SH-SY5Y (cell line): Measurements from ENCODE around the gene EGFR.

Source experiments
- GATA2 ChIP-seq: IDR thresholded peaks from 2 replicates; pipeline ENCODE4 v1.6.1; 2011; ENCODE audit warnings: mild to moderate bottlenecking, low read depth, low read length
- GATA3 ChIP-seq: IDR thresholded peaks from 2 replicates; pipeline ENCODE4 v1.6.1; 2011; ENCODE audit warnings: low read depth, mild to moderate bottlenecking, low read length, moderate library complexity

EGFR gene

DNA sequence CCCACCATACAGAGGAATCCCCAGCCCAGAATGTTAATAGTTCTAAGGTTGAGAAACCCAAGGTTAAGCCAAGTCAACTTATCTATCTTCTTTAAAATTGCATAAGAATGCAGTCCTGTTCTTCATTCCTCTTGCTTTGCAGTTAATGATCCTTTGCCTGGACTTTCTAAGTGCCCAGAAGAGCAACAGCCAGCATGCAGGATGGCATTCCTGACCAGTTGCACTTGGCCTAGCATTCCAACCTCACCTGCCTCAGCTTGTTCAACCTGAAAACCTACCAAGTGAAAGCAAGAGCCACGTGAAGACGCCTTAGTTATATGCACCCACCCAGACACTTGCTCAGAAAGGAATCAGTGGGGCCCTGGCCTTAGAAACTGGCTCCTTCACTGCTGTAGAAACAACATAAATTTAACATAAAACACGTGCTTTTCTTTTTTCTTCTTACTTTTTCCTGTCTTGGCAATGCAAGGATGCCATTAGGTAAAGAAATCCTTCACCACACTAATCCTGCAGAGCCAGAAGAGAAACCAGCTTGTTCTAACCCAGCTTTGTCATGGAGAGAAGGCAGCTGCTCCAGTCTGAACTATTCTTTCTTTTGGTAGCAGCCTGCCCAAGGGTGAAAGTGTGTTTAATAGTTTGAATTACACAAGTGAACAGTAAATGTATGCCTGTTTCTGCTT is 25.0 kb downstream of the EGFR start:
- TF ChIP-seq GATA2 (no peak), GATA3 (no peak)

DNA sequence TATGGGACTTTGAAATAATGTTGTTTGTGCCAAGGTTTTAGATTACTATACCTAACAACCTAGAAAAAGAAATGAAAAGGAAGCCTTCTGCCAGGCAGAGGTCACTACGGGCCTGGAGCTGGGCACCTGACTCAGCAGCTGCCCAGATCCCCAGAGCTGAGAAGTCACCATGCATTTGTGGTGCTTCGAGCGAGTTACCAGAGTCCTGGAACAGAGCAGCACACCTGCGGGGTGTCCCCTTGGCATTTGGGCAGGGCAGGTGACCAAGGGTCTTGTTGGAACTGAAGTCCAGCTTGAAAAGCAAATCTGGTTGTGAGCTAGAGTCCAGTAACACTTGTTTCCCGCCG is 25.5 kb downstream of the EGFR start:
- TF ChIP-seq GATA3 (no peak), GATA2 (no peak)

DNA sequence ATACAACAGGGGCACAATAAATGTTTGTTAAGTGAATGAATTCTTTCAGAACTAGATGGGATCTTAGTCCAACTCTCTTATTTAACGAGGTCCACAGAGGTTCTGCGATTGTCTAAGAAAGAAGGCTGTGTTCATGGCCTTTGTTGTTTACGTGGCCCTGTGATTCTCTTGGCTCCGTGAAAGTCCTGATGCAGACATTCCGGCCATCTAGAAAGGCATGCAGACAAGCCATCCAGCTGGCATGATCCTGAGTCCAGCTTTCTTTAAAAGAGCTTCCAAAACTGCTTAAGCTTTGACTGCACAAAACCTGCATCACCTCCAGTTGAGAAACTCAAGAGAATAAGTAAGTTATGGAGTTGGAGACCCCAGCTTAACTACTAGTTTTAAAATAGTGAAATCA is 26.0 kb downstream of the EGFR start:
- TF ChIP-seq GATA3 = no peak
- no peak for TF ChIP-seq GATA2

DNA sequence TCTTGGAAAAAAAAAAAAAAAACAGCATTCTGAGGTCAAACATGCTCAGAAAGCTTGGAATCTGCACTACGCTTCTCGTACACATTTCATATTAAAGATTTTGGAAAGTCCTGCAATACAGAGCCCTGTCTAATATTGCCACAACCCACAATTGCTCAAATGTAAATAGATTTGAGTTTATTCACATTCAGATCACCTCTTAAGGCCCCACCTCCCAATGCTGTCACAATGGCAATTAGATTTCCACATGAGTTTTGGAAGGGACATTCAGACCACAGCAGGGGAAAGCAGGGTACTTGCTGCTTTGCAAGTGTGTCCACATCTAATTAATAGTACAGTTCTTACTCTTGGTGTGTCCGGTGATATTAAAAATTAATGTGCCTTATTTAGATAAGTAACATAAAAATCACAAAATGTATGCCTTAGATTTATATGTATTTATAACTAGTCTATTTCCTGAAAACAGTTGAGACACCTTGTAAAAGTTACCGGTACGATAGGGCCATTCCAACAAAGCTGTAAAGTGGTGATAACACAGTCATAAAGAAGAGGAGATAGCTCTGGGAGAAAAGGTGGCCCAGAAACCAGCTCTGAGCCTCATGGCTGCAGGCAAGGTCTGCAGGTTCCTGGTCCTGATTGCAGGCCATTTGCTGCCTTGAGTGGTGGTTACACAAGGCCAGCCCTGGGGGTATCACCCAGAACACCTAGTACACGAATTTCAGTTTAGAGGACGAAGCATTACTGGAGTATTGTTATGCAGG is 27.9 kb downstream of the EGFR start:
- TF ChIP-seq GATA2 (no peak), GATA3 (no peak)

DNA sequence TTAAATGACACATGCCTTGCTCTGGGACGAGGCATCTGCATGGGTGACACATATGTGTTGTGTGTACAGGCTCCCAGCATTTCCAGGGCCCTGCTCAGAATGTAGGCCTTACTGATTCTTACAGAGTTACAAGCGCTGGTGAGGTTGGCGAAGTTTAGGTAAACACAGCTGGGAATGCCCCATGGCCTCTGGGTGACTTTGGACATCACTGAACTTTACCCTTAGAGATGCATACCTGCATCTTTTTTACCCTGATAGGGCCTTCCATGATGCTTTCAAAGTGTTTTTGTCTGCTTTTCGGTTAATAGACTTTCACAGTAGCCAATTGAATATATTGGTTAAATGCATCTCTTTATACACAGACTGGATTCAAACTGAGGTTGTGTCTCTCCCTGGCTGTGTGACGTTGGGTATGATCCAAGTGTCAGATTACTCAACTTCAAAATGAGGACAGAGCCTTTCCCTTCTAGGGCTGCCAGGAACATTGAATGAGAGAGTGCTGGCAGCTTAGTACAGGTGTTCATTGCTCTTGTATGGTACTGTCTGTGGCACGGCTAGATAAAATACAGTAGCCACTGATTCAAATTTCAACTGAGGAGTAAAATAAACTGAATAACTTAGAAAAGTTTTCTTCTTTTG is 29.5 kb downstream of the EGFR start:
- TF ChIP-seq GATA3 = no peak
- no peak for TF ChIP-seq GATA2

DNA sequence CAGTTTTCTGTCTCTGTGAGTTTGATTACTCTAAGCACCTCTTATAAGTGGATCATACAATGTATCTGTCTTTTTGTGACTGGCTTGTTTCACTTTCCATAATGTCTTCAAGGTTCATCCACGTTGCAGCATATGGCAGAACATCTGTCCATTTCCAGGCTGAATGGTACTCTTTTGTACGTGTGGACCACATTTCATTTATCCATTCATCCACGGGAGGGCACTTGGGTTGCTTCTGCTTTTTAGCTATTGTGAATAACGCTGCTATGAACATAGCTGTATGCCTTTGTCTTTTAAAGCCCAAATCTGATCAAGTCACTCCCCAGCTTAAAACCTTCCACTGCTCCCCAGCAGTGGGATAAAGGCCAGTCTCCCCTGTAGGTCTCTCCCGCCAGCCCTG is 31.5 kb downstream of the EGFR start:
- TF ChIP-seq GATA2 = no peak
- no peak for TF ChIP-seq GATA3

DNA sequence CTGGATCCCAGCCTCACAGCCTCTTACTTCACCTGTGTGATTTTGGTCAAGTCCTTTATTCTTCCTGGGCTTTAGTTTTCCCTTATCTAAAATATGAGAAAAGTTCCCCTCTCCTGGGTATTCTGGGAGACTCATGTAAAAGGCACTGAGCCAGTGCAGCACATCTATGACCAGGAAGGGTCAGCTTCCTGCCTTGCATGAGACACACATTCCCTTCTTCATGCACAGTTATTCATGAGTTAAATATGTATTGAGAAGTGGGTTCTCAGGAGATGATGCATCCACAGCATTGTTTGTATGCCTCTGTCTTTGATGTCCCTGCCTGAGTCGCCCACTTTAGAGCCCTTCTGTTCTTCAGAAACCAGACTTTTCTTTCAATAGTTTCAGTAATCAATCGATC is 33.3 kb downstream of the EGFR start:
- TF ChIP-seq GATA3 (no peak), GATA2 (no peak)

DNA sequence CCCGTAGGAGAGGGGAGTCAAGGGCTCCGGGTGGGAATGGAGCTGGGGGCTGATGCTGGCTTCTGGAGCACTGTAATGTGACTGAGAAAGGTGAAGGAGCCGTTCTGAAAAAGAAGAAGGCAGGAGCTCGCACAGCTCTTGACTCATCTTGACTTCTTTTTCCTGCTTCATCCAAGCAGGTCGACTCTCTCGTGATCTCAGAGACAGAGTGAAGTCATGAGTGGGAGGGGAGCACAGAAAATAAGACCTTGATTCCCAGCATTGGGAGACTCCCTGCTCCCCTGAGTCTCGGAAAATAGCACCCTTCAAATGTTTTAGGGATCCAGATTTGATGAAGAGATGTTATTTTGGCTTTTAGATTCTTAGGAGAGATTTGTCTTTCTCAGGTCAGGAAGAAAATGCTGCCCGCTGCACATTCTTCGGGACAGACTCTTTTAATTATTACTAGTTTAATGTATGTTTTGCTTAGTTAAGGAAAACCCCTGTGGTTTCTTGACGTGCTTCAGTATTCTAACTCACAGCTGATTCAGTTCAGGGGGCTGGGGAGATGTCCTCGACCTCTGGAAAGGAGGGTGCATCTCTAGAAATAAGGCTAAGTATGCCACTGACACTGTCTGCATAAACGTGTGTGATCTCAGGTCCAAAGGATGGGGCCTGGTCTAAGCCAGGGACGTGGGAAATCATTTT is 34.1 kb downstream of the EGFR start:
- TF ChIP-seq GATA2 (no peak), GATA3 (no peak)

DNA sequence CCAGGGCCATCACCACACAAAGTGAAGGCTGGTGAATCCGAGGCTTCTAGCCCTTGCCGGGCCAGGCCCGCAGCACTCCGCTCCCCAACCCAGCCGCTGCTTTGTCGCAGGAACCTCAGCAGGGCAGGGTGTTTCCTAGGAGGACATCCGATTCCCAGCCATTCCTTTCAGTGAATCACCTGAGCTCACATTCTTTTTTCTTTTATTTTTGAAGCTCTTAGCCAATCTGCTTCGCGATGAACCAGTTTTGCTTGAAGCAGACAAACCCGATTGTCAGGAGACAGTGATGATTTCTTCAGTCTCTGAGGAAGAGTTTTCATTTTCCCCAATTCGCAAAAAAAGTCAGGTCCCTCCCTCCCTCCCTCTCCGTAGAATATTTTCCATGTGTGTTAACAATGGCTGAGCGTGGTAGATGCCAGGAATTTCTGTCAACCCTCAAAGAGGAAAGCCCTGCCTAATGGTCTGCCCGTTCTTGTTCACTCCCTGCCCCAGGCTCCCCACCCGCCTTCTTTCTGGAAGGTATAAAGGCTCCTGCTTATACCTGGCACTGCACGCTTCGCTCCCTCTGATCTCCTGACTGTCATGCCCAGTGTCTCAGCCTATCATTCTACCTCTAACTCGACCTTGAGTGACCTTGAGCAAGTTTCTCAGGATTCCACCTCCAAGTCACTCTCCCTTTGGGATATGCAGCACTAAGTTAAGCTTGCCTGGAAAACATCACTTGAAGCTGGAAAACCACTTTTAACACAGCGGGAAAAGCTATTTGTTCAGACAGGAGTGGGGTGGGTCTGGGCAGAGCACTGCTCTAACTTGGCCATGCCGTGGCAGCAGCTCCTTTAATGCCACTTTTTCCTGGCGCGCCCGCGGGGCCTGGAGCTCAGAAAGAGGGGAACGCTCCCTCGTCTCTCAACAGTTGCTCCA is 35.1 kb downstream of the EGFR start:
- TF ChIP-seq GATA3 (no peak), GATA2 (no peak)

DNA sequence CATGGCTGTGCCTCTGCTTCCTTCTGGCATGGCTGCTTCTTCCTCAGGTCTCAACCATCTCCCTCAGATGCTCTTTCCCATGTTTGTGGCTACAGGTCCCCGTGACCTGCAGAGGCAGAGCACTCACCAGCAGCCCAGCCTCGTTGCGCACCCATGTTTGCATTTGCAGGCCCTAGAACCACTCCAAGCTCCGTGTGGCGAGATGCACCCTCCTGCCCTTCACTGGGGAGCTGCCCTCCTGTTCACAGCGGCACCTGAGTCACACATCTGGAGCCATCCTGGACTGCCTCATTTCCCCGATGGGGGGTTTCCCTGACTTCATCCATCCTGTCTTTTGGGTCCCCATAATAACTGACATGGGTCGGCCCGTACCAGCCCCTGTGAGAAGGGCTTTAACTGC is 35.9 kb downstream of the EGFR start:
- TF ChIP-seq GATA2 = no peak
- no peak for TF ChIP-seq GATA3

DNA sequence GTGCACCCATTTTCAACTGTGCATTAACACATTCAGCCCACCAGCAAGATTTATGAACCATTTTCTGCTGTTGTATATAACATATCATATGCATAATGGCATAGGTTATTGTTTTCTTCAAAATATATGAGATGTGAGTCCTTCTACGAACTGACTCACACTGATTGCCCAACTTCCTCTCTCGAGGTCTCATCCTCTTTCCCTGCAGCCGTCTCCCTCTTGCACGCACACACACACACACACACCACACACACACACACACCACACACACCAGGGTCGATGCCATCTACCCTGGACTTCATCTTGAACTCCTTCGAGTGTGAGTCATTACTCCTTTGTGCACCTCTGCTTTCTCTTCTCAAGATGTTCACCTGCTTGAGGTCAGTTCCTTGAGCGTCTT is 36.7 kb downstream of the EGFR start:
- TF ChIP-seq GATA3 (no peak), GATA2 (no peak)

DNA sequence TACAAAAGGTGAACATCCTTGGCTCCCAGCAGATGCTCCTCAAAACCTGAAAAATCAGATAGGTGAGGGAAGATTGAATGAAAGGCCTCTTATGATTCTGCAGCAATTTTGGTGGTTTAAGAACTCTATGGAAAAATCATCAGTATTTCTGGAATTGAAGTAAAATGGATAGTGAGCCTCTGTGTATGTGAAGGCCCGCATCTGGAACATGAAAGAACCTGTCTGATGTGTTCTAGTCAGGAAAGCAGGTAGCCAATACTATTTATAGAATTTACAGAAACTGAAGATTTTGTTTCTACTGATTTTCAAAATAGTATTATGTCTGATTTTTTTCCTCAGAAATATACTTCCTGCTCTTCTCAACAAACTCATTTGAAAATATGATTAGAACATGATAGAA is 37.3 kb downstream of the EGFR start:
- TF ChIP-seq GATA3 (no peak), GATA2 (no peak)
